ENCODE measurements around the gene SREBF1. TPM values are rescaled to one million over a fixed set of nuclear protein-coding genes. Genes with fewer than 3 reads are reported as not detected.
A peak's percentile ranks its signal among the peaks of the same experiment; 100 is the strongest.

SREBF1 gene
- total RNA-seq, 3 donors from 2014 or later (not counting 1 experiment from before 2014, with no cell fraction given) = 80.7 to 208 (median 119) TPM

DNA sequence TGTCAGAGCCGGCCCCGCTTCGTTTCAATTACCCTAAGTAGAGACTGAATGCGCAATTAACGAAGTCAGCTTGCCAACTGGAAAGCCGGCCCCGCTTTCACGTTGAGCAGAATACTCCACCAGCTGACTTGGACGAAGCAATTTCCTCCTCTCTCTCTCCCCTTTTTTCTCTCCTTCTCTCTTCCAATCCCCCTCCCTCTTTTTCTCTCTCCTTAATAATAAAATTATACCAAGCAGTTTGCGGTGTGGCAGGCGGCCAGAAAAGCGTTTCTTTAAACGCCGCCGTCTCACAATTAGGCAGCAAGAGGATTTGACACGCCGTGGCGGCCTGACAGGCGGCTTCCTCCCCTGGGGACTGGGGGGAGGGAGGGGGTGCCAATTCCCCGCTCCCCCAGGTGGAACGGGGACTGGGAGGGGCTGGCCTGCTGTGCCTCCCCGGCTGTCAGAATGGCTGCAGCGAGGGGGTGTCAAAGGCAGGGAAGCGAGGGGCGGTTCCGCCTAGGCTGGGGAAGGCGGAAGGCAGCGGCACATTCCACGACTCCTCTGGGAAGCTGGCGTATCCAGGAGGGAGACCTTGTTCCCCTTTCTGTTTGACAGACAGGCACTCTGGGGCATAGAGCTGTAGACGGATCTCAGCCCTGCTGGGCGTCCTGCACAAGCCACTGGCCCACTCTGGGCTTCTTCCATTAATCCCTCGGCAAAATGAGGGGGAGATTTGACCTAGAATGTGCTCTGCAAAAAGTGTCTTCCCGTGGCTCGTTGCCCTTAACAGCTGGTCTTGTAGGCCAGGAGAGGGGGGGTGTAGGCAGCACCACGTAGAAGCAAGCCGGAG lies 52.7 kb downstream of the SREBF1 start:
- Mint-ChIP-seq H3K27ac (peak overlapping the region; percentile 11 to 68), H3K27me3 (ENCODE audit: low read depth in 2 of 2) (peaks cover 0 to 4% of the 10 kb centered on the region in 2 donors), H3K36me3 (no peaks in the 10 kb centered on the region), H3K4me1 (peaks cover 32 to 42% of the 10 kb centered on the region in 2 donors), H3K9me3 (no peaks in the 10 kb centered on the region), H3K4me3 (peak overlapping the region; percentile 98)
- intact Hi-C loops (cut with micrococcal nuclease) = loop anchor here (2.0 kb wide), 1 partner anchor 31 kb away; no protein-coding TSS in a partner anchor
- no peaks in the 10 kb centered on the region for H3K36me3 ChIP-seq (ENCODE audit: control insufficient read depth, insufficient read depth, low read length)
- H3K9me3 ChIP-seq (ENCODE audit: control insufficient read depth, insufficient read depth, low read length) = no peaks in the 10 kb centered on the region
- no peak overlapping the region for H3K27ac ChIP-seq (ENCODE audit: low read length)
- ATAC-seq = peak in 1 of 3 donors; percentile 17
- no peak for TF ChIP-seq CTCF (IDR thresholded peaks at IDR 0.05)
- 19% methylated on average over 37 of the region's 37 CpGs for WGBS (ENCODE audit: insufficient coverage)
- no peaks in the 10 kb centered on the region for H3K27me3 ChIP-seq (ENCODE audit: control insufficient read depth, insufficient read depth, low read length)
- peaks cover 33% of the 10 kb centered on the region for H3K4me1 ChIP-seq (ENCODE audit: control insufficient read depth, insufficient read depth, low read length)
- peak overlapping the region; percentile 40 for H3K4me3 ChIP-seq (ENCODE audit: low read length)
- DNase-seq = peak in 1 of 2 donors; percentile 51

GRCh38 chr17:17783116-17783824 lies 53.5 kb downstream of the SREBF1 start:
- Mint-ChIP-seq H3K27ac (peak overlapping the region; percentile 11 to 68), H3K9me3 (no peaks in the 10 kb centered on the region), H3K36me3 (no peaks in the 10 kb centered on the region), H3K4me3 (peak overlapping the region; percentile 98), H3K27me3 (ENCODE audit: low read depth in 2 of 2) (peaks cover 0 to 4% of the 10 kb centered on the region in 2 donors), H3K4me1 (peaks cover 32 to 38% of the 10 kb centered on the region in 2 donors)
- no peak for TF ChIP-seq CTCF (IDR thresholded peaks at IDR 0.05)
- DNase-seq (peak; percentile 38 to 75), ATAC-seq (peak; percentile 52 to 57 (median 55))
- peaks cover 33% of the 10 kb centered on the region for H3K4me1 ChIP-seq (ENCODE audit: control insufficient read depth, insufficient read depth, low read length)
- intact Hi-C loops (cut with micrococcal nuclease) = loop anchor here (2.0 kb wide), 1 partner anchor 30 kb away; no protein-coding TSS in a partner anchor
- no peaks in the 10 kb centered on the region for H3K9me3 ChIP-seq (ENCODE audit: control insufficient read depth, insufficient read depth, low read length)
- H3K36me3 ChIP-seq (ENCODE audit: control insufficient read depth, insufficient read depth, low read length) = no peaks in the 10 kb centered on the region
- H3K4me3 ChIP-seq (ENCODE audit: low read length) = peak overlapping the region; percentile 40
- no peaks in the 10 kb centered on the region for H3K27me3 ChIP-seq (ENCODE audit: control insufficient read depth, insufficient read depth, low read length)
- WGBS (ENCODE audit: insufficient coverage) = under 1% methylated on average over 75 of the region's 75 CpGs
- H3K27ac ChIP-seq (ENCODE audit: low read length) = no peak overlapping the region

GRCh38 chr17:17782523-17783115 lies 54.2 kb downstream of the SREBF1 start:
- no peak for TF ChIP-seq CTCF (IDR thresholded peaks at IDR 0.05)
- Mint-ChIP-seq H3K4me3 (peak overlapping the region; percentile 83), H3K4me1 (peaks cover 32 to 37% of the 10 kb centered on the region in 2 donors), H3K27me3 (ENCODE audit: low read depth in 2 of 2) (peaks cover 0 to 4% of the 10 kb centered on the region in 2 donors), H3K9me3 (no peaks in the 10 kb centered on the region), H3K36me3 (no peaks in the 10 kb centered on the region), H3K27ac (no peak overlapping the region)
- intact Hi-C loops (cut with micrococcal nuclease) = loop anchor here (2.0 kb wide), 1 partner anchor 30 kb away; no protein-coding TSS in a partner anchor
- under 1% methylated on average over 53 of the region's 57 CpGs for WGBS (ENCODE audit: insufficient coverage)
- Histone ChIP-seq H3K4me1 (ENCODE audit: control insufficient read depth, insufficient read depth, low read length) (peaks cover 33% of the 10 kb centered on the region), H3K4me3 (ENCODE audit: low read length) (peak overlapping the region; percentile 40), H3K36me3 (ENCODE audit: control insufficient read depth, insufficient read depth, low read length) (no peaks in the 10 kb centered on the region), H3K27ac (ENCODE audit: low read length) (no peak overlapping the region), H3K27me3 (ENCODE audit: control insufficient read depth, insufficient read depth, low read length) (no peaks in the 10 kb centered on the region), H3K9me3 (ENCODE audit: control insufficient read depth, insufficient read depth, low read length) (no peaks in the 10 kb centered on the region)
- ATAC-seq (peak in 2 of 3 donors; percentile 2 to 15), DNase-seq (peak in 1 of 2 donors; percentile 22)

Measured in natural killer cell (primary cell).